GM18511 (cell line): ENCODE measurements around the gene DENND1A.

ENCODE experiments used
- ATAC-seq: cut with Tn5 transposase; IDR thresholded peaks from one replicate; pipeline ENCODE4 v1.9.1; 2021; ENCODE audit warnings: mild to moderate bottlenecking, moderate library complexity; ENCODE audit not compliant: unreplicated experiment

The DENND1A gene

DNA sequence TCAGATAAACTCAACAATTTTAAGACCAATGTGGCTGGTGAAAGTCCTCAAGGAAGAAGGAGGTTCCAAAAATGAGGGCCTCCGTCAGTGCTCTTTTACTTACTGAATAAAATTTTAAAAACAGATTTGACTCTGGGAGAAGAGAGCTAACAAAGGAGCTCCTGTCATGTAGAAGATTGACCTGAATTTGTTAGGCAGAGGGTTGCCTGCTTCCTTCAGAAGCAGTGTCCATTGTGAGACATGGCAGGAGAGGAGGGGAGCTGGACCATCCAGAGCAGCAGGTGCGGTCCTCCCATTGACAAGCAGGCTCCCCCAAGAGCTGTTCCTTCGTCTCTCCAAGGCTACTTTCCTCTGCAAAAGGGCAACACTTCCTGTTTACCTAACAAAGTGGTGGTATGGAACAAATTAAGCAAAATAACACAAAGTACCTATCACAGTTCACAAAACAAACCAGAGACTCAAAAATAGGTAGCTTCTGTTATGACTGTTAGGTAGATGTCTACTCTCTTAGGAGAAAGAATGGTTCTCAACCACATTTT lies 238.1 kb downstream of the DENND1A start:
- ATAC-seq = no peak

DNA sequence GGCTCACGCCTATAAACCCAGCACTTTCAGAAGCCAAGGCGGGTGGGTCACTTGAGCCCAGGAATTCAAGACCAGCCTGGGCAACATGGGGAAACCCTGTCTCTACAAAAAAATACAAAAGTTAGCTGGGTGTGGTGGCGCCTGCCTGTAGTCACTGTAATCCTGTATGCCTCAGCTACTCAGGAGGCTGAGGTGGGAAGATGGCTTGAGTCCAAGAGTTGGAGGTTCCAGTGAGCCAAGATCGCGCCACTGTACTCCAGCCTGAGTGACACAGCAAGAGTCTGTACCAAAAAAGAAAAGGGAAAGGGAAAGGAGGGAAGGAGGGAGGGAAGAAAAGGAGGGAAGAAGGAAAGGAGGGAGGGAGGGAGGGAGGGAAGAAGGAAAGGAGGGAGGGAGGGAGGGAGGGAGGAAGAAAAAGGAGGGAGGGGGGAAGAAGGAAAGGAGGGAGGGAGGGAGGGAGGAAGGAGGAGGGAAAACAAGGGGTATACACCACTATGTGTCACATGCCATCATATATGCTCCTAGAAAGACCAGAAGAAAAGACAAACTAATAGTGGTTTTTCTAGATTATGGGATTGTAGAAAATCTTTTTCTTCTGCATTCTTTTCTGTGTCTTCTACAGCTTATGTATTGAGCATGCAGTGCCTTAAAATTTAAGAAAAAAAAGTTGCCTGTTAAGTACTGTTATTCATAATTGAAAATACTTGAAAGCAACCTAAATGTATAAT lies 240.1 kb downstream of the DENND1A start:
- ATAC-seq = no peak

DNA sequence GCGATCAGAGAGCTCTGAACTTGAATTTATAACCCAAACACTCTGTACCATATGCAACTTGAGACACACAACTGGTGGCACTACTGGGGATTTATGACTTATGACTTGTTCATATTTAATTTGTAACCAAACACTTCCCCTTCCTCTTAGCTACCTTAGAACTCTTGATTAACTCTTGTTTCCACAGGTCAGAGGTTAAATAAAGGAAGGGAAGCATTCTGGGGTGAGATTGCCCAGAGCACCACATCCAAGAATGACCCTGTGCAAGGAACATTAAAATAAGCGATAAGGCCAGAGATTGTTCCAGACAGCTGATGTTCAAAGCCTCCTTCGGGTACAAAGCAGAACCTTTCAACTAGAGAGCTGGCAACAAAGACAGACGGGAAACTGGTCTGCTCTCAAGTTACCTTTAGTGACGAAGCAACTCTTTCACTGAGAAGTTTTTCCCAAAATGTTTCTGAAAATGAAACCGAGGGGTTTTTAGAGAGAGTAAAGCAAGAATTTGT lies 242.6 kb downstream of the DENND1A start:
- ATAC-seq = no peak

DNA sequence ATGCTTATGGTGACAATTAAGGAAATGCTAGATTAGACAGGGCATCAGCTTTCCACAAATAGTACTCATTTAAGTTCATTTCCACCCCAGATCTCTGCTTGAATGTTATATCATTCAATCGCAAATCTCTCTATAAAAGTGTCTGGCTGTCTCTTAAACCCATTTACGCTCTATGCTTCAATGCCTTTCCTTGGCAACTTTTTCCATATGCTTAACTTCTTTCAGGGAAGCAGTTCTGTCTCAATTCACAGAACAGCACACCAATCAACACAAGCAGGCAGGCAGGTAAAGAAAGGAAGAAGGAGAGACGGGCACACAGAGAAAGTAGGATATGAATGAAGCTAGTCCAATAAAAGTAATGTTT lies 243.1 kb downstream of the DENND1A start:
- no peak for ATAC-seq

DNA sequence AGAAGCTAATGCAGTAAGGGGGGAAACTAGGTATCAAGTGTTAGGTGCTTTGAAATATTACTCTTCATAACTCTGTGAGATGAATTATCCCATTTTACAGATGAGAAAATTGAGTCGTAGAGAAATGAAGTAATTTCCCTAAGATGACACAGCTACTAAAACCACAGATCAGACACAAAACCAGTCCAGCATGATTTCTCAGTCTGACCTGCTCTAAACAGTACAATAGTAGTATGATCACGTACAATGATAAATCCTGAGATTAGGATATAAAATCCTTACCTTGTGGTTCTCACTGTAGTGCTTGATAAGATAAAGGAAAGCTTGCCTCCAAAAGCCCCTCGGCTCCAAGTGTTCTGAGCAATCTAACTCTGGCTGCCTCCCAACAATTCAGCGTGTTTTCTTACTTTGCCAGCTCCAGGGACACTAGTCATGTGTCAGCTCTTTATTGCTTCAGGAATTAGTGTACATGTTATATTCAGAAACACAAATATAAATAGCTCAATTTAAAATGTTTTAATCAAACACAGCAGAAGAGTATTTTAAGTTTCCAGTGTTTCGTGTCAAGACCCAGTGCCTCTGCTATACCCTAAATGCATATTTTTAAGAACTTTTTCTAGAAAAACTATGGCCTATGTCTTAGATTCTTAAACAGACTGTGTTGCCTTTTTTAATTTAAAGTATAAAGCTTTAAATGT lies 243.6 kb downstream of the DENND1A start:
- ATAC-seq = no peak

DNA sequence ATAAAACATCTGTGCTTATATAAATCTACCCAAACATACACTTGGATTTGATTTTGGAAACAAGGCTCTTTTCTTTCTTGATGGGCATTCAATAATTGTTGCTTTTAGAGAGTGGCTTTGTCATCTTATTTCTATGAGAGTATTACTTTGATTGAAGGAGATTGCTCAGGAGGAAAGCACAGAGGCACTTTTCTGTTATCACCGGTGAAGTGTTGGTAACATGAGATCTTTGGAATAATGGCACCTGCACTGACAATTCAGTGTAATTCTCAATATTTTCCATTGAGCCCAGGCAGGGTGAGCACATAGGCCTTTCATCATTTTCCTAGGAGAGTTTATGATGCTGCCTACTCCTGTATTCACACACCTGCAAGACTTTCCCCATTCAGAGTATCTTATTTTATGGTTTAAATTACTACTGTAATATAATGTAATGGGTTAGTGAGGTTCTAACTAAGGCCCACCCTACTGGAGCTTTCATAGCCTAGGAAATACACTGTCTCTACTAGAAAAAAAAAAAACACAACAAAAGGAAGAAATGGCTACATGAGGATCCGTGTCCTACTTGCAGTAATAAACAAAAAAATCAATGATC lies 244.3 kb downstream of the DENND1A start:
- no peak for ATAC-seq

DNA sequence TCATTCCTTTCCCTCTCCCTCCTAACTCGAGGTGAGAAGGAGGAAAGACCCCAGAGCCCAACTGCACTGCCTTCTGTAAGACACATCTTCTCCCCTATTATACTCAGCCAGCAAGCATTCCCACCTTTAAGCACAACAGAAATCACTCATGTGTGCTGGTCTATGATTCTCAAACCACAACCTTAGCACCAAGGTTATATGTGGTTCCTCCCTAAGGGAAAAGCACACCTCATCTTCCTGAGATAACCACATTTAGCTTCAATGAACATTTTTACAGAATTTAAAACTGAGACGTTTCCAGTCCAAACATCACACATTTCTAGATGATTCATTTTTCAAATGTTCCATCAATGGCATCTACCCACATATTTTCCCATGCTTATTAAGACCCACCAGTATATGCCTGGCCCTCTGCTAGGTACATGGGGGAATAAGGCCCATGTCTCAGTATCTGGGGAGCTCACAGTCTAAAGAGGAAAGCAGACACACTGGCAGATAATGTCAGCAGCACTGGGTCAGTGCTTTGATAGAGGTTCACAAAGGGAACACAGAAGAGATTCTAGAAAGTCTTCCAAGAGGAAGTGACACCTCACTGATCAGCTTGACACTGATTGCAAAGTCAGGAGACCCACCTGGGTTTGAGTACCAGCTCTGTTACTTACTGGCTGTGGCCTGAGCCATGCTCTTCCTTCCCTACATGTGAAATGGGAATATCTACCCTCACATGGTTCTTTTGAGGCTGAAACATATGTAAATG lies 245.4 kb downstream of the DENND1A start:
- peak; percentile 70 for ATAC-seq

DNA sequence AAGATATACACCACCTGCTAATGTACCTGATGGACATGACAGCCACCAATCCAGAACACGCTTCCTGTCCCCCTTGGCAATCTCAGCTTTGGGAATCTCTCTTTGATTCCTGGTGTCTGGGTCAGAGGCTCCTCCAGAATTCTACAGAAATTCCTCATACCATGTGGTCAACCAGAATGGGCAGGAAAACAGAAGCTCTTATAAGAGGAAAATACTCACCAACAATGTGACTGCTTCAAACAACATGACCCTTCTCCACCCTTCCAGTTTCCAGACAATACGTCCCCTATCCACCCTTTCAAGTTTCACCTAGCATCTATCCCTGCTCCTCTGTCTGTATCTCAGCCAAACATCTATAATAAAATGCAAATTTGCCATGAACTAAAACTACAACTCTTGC lies 247.2 kb downstream of the DENND1A start:
- ATAC-seq = no peak

DNA sequence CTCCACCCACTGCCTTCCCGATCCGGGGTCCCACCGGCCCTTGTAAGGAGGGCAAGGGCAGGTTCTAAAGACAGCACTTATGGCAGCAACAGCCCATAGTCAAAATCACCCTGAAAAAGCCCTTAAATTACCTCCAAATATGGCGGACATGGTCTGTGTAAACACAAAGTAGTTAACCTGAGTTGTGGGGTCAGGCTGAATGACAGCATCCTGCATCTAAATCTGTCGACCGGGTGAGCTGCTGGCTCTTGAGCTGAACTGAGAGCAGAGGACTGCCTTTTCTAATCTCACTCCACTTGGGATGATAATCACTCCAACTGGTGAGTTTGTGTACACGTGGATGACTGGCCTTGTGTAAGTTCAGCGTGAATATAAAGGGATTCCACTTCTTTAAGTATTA lies 249.6 kb downstream of the DENND1A start:
- ATAC-seq = no peak

DNA sequence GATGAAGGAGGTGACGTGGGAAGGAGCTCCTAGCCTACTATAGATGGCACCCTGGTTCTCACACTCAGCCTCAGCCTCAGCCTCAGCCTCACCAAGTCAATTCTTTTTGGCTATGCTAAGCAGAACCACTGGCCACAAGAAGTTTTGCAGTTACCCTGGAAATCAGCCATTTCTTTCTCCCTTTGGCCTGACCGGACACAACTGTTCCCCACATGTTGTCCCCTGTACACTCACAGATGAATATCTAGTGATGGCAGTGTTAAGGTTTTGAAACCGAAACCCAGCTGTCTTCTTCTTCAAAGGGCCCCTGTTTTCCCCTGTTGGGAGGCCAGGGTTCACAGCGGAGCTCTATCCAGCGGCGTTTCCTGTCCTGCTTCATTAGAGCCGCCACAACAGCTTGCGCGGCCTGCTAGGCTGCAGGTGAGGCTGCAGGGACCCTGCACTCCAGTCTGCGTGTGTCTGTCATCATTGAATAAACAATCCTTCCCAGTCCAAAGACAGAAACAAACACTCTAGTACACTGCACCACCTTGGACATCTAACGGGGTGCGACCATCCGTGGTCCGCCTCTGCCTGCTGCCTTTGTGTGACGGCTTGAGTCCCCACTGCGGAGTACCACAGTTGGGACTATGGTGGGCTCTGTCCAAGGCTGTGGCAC lies 250.5 kb downstream of the DENND1A start:
- ATAC-seq = peak; percentile 99

DNA sequence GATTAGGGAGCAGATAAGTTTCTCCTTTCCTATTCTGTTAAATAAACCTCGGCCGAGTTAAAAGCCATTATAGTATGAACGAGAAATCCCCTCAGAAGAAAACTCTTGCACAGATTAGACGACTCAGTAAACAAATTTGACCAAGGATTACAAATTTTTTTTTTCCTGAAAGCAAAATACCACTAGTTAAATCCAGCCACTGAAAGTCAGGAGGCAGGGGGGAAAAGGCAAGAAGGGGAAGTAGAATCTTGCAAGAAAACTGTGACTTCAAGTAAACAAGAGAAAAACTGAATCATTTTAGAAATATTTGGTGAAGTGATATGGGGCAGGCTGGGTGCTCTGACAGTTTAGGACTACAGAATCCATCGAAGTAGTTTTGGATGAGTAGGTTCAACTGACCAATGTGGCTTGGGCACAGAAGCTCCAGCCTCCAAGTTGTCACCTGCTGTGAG lies 251.0 kb downstream of the DENND1A start:
- no peak for ATAC-seq

DNA sequence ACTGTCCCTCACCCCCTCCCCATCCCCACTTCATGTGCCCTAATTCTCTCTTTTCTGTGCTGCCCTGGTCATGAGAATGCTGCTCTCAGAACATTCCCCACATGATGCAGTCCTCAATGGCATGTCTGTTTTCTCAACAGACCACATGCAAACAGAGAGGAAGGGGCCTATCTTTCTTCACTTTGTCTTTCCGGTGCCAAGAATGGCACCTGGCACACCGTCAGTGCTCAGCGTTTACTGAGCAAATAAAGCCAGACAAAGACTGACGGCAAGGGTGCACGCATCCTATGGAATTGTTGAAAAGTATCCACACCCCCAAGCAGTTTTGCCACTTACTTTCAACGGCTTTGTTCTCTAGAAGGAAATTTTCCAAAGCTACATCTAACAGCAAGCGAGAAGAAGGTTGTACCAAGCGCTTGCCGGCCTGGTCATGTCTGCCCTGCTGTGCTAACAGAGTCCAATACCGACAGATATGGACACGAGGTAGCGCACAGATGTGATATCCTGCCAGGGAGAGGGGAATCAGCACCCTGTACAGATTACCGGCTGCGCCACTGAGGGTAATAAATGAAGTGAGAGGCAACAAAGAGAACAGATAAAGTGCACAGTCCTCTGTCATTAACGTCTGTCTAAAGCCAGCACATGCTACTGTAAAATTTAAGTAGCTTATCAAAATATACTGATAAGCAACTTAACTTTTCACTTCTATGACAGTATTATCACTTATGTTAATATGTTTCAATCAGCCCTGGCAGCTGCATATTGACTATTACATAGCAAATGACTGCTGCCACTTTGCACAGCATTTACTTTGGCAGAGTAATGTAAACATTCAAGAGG lies 251.7 kb downstream of the DENND1A start:
- ATAC-seq = no peak

DNA sequence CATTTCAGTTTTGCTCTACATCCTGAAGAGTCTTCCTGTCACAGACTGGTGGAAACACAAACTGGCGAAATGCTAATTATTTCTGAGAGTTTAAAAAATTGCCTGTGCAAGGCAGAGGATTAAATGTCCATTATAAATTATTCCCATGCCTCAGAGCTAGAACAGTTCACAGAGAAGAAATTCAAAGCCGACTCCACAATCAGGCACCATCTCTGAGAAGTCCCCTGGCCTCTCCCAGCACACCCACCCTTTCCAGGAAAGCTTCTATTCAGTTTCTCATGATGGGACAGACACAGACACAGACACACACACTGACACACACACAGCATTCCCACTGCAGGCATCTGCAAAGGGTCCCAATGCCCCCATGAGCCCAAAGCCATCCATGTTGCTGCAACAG lies 253.1 kb downstream of the DENND1A start:
- ATAC-seq = no peak

DNA sequence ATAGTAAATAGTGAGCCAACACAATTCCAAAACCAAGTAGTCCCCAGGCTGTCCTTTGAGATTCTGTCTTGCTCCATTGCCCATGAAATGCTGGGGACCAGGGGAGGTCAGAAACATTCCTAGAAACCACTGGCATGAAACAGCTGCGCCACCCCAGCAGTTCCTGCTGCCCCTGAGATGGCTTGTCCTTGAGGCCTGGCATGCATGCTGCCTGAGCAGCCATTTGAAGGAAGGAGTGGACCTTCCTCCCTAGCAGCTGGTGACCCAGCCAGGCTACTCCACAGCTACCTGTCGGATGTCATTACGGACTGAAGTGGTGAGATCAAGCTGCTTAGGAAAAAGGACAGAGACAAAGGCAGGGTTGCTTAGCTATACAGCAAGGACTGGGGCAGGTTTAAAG lies 260.6 kb downstream of the DENND1A start:
- ATAC-seq = no peak

DNA sequence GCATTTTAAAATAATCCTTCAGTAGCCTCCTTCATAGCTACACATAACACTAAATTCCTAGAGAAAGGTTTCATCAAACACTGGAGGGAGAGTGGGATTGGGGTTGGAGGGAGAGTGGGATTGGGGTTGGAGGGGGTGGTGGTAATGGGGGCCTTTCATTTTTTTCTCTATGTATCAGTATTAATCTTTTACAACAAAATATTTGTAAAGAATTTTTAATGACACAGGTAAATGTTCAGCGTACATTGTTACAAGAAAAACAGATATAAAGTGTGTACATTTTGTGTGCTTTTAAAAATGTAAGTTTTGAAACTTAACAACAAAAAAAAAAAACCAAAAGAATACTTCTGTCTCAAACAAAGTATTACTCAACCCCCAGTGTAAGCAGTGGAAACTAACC lies 266.4 kb downstream of the DENND1A start:
- ATAC-seq = no peak

DNA sequence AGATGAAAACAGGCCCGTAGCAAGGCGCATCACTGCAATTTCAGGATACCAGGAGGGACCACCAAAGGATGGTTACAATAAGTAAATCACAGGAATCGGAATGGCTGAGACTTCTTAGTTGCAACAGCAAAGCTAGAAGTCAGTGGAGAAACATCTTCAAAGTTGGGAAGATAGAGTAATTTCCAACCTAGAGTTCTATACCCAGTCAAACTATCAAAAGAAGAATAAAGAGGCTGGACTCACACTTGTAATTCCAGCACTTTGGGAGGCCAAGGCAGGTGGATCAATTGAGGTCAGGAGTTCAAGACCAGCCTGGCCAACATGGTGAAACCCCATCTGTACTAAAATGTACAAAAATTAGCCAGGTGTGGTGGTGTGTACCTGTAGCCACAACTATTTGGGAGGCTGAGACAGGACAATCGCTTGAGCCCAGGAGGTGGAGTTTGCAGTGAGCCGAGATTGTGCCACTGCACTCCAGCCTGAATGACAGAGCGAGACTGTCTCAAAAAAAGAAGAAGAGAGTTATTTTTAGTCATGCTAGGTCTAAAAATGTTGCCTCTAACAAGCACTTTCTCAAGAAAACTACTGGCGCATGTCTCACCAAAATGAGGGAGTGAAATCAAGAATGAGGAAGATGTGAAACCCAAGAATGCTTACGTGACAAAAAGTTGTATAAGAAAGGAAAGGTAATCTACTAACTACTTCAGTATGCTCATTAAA lies 267.7 kb downstream of the DENND1A start:
- no peak for ATAC-seq

DNA sequence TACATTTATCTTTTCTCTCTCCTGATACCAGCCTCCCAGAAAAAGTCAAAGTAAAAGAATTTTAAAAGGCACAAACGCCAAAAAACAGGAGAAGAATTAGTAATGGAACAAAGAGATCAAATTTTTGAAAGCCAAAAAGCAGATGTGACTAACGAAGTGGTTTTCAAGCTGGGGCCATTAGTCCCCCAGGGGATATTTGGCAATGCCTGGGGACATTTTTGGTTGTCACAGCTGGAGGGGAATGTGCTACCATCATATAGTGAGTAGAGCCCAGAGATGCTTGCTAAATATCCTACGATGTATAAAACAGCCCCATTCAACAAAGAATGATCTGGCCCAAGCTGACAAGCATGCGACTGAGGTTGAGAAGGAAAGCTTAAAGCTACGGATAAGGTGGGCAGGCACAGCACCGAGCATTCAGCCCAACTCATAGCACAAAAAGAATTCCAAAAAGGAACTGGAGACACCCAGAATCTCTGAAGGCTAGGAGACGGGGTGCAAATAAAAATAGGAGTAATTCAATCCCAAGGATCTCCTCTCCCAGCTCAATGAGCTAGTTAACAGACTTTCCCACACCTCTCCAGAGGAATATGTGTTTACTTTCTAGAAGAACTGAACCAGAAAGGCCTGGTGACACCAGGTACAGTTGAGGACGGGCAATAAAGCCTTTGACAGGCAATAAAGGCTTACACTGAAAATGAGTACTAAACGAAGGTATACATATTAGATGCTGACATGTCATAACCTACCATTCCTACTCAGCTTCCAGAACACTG lies 269.0 kb downstream of the DENND1A start:
- ATAC-seq = no peak

DNA sequence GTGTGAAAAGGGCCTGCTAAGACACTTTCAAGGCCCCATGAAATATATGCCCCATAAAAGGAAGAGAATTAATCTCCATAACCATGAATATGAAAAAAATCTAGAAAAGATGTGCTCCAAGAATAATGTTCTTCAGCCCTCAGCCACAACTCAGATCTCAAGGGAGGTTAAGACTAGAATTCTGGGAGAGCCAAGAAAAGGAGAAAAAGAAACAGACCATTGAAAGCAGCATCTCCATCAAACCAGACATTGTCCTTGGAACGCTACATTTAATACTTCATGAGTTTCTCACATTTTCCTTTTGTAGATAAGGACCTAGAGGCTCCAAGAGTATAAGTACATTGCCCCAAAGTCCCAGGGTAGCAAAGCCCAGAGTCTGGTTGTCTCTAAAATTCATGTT lies 270.6 kb downstream of the DENND1A start:
- ATAC-seq = no peak
